CD4-positive, alpha-beta T cell treated with Interleukin-15 for 4 hours (primary cell): Measurements from ENCODE around the gene HAPLN2.
"Not testable (repeated sequence)": the region's sequence is repeated elsewhere in the genome, so short reads cannot be mapped to it uniquely, and the experiment has no call there.

Experiments
- DNase-seq: peaks from one replicate; pipeline ENCODE4 v3.0.0-alpha.2; 2020; ENCODE audit warnings: low spot score

HAPLN2 gene

GRCh38 chr1:156622581-156623297 is 3.5 kb downstream of the HAPLN2 start:
- no peak for DNase-seq

GRCh38 chr1:156623946-156624813 is 5.0 kb downstream of the HAPLN2 start:
- peak; percentile 25 for DNase-seq

- no peak for DNase-seq
These were observed 5.7 kb downstream of the HAPLN2 start for GRCh38 chr1:156624814-156625435.

- peak; percentile 60 for DNase-seq
These were observed 6.3 kb downstream of the HAPLN2 start for GRCh38 chr1:156625436-156626078.

GRCh38 chr1:156626079-156626438 is 6.8 kb downstream of the HAPLN2 start:
- no peak for DNase-seq

- peak; percentile 40 for DNase-seq
These were observed 8.2 kb downstream of the HAPLN2 start for GRCh38 chr1:156627313-156627880.

GRCh38 chr1:156629823-156630449 is 10.7 kb downstream of the HAPLN2 start:
- DNase-seq, result no peak

GRCh38 chr1:156631152-156631551 is 11.9 kb downstream of the HAPLN2 start:
- not testable (repeated sequence) for DNase-seq

GRCh38 chr1:156632355-156632754 is 13.1 kb downstream of the HAPLN2 start:
- DNase-seq, result no peak

GRCh38 chr1:156638189-156638985 is 19.2 kb downstream of the HAPLN2 start:
- no peak for DNase-seq

- DNase-seq, result no peak
These were observed 20.4 kb downstream of the HAPLN2 start for GRCh38 chr1:156639601-156640101.

- no peak for DNase-seq
These were observed 21.9 kb downstream of the HAPLN2 start for GRCh38 chr1:156640842-156641706.

GRCh38 chr1:156641761-156642264 is 22.6 kb downstream of the HAPLN2 start, which contains the start of gene BCAN:
BCAN (plus strand) TSS chr1:156642117; CDS start chr1:156646055, 3,938 bp downstream.
- no peak for DNase-seq

GRCh38 chr1:156642265-156643048 is 23.2 kb downstream of the HAPLN2 start:
- DNase-seq, result no peak

GRCh38 chr1:156643049-156643777 is 24.0 kb downstream of the HAPLN2 start:
- DNase-seq, result no peak

GRCh38 chr1:156643778-156644092 is 24.5 kb downstream of the HAPLN2 start:
- no peak for DNase-seq

- DNase-seq, result no peak
These were observed 24.9 kb downstream of the HAPLN2 start for GRCh38 chr1:156644146-156644545.

- no peak for DNase-seq
These were observed 25.4 kb downstream of the HAPLN2 start for GRCh38 chr1:156644640-156645039.
